Neural cell (in vitro differentiated cells): ENCODE results near the gene CDC23. TPM values are rescaled to one million over a fixed set of nuclear protein-coding genes. Genes with fewer than 3 reads are reported as not detected.

Source experiments
- H2AFZ ChIP-seq: fragments of 200-600, 300-800 bp; sonication (generic), shearing (Covaris generic); 2 replicates; pipeline ENCODE4 v1.6.0; 2014; ENCODE audit warnings: low read depth, mild to moderate bottlenecking, antibody characterized with exemption, low read length, moderate library complexity
- H3F3A ChIP-seq: fragments of 200-600 bp; shearing (Covaris generic); 2 replicates; pipeline ENCODE4 v1.6.1; 2016; ENCODE audit warnings: mild to moderate bottlenecking, moderate library complexity, mixed read lengths, antibody characterized with exemption, low read length; ENCODE audit not compliant: insufficient read depth, poor library complexity, severe bottlenecking
- H3K27ac ChIP-seq: fragments of 200-600, 300-800 bp; sonication (generic), shearing (Covaris generic); 2 replicates; pipeline ENCODE4 v1.5.1; 2014; ENCODE audit warnings: mild to moderate bottlenecking, low read length, moderate library complexity
- H3K27me3 ChIP-seq: fragments of 300-800, 200-600 bp; sonication (generic), shearing (Covaris generic); 2 replicates; pipeline ENCODE4 v1.6.0; 2014; ENCODE audit warnings: mild to moderate bottlenecking, low read depth, low read length, moderate library complexity; ENCODE audit not compliant: insufficient read depth
- H3K36me3 ChIP-seq: fragments of 300-800, 200-600 bp; sonication (generic), shearing (Covaris generic); 2 replicates; pipeline ENCODE4 v1.5.1; 2014; ENCODE audit warnings: mild to moderate bottlenecking, antibody characterized with exemption, low read length, moderate library complexity; ENCODE audit not compliant: insufficient read depth
- H3K4me2 ChIP-seq: fragments of 300-800, 200-600 bp; sonication (generic), shearing (Covaris generic); 2 replicates; pipeline ENCODE4 v1.6.0; 2014; ENCODE audit warnings: mild to moderate bottlenecking, low read length
- H3K4me3 ChIP-seq: fragments of 300-800, 200-600 bp; sonication (generic), shearing (Covaris generic); 2 replicates; pipeline ENCODE4 v1.5.1; 2014; ENCODE audit warnings: mild to moderate bottlenecking, low read length, moderate library complexity
- H3K79me2 ChIP-seq: fragments of 200-600 bp; shearing (Covaris generic); replicated peaks from 2 replicates; pipeline ENCODE4 v1.6.0; 2014; ENCODE audit warnings: mild to moderate bottlenecking, low read length, moderate library complexity; ENCODE audit not compliant: insufficient read depth
- H3K9ac ChIP-seq: fragments of 300-800, 200-600 bp; sonication (generic), shearing (Covaris generic); 2 replicates; pipeline ENCODE4 v1.6.1; 2016; ENCODE audit warnings: mild to moderate bottlenecking, low read length, mixed read lengths
- H3K9me2 ChIP-seq: fragments of 200-600 bp; shearing (Covaris generic); 2 replicates; pipeline ENCODE4 v1.6.1; 2016; ENCODE audit warnings: mild to moderate bottlenecking, low read length, mixed read lengths; ENCODE audit not compliant: insufficient read depth
- H3K9me3 ChIP-seq: fragments of 200-600, 300-800 bp; sonication (generic), shearing (Covaris generic); 2 replicates; pipeline ENCODE4 v1.6.1; 2016; ENCODE audit warnings: mild to moderate bottlenecking, mixed run types, low read length, moderate library complexity, mixed read lengths
- H4K20me1 ChIP-seq: fragments of 200-600 bp; shearing (Covaris generic); 2 replicates; pipeline ENCODE4 v1.6.1; 2016; ENCODE audit warnings: mild to moderate bottlenecking, mixed run types; ENCODE audit not compliant: insufficient read depth
- CTCF ChIP-seq: fragments of 450-650 bp; IDR thresholded peaks from 2 replicates; pipeline ENCODE4 v1.5.1; 2014; ENCODE audit warnings: antibody characterized with exemption, mild to moderate bottlenecking, moderate library complexity; ENCODE audit not compliant: poor library complexity, severe bottlenecking
- EP300 ChIP-seq: fragments of 450-650 bp; conservative IDR thresholded peaks from 2 replicates; pipeline ENCODE4 v1.6.1; 2014; ENCODE audit warnings: antibody characterized with exemption, mild to moderate bottlenecking, moderate library complexity; ENCODE audit not compliant: poor library complexity, severe bottlenecking
- EZH2 ChIP-seq: fragments of 200-600, 300-800 bp; shearing (Covaris generic), sonication (generic); IDR thresholded peaks from 2 replicates; pipeline ENCODE4 v1.6.1; 2014; ENCODE audit warnings: antibody characterized with exemption, low read length, borderline replicate concordance, mild to moderate bottlenecking; ENCODE audit not compliant: insufficient read depth, poor library complexity, severe bottlenecking
- MXI1 ChIP-seq: fragments of 450-650 bp; conservative IDR thresholded peaks from 2 replicates; pipeline ENCODE4 v1.6.1; 2014; ENCODE audit warnings: antibody characterized with exemption, mild to moderate bottlenecking; ENCODE audit not compliant: poor library complexity, severe bottlenecking
- POLR2AphosphoS5 ChIP-seq: IDR thresholded peaks from 2 replicates; pipeline ENCODE4 v1.6.1; 2012
- RAD21 ChIP-seq: fragments of 450-650 bp; conservative IDR thresholded peaks from 2 replicates; pipeline ENCODE4 v1.6.1; 2014; ENCODE audit warnings: antibody characterized with exemption, mild to moderate bottlenecking, moderate library complexity
- REST ChIP-seq: IDR thresholded peaks from 2 replicates; pipeline ENCODE4 v1.6.1; 2012; ENCODE audit warnings: borderline replicate concordance
- SMC3 ChIP-seq: fragments of 450-650 bp; conservative IDR thresholded peaks from 2 replicates; pipeline ENCODE4 v1.6.1; 2014; ENCODE audit warnings: antibody characterized with exemption, mild to moderate bottlenecking, moderate library complexity; ENCODE audit not compliant: poor library complexity
- TAF1 ChIP-seq: IDR thresholded peaks from 2 replicates; pipeline ENCODE4 v1.6.1; 2012; ENCODE audit warnings: low read depth
- polyA plus RNA-seq: library from polyadenylated mRNA; depleted of rRNA; stranded (reverse); fragments of >200 nt; gene quantifications from 2 replicates; pipeline ENCODE4 v1.2.3, GENCODE V29; 2014

Gene CDC23
- polyA plus RNA-seq, 1 donor from 2014 or later: 52.9 TPM

GRCh38 chr5:138192826-138193225 lies 20.3 kb downstream of the CDC23 start:
- Histone ChIP-seq H3K4me3 (no peak overlapping the region), H3K27ac (no peak overlapping the region), H3F3A (no peaks in the 10 kb centered on the region), H3K9me2 (no peaks in the 10 kb centered on the region), H3K9ac (no peak overlapping the region), H3K9me3 (no peaks in the 10 kb centered on the region), H4K20me1 (no peaks in the 10 kb centered on the region), H3K4me2 (no peak overlapping the region), H3K36me3 (no peaks in the 10 kb centered on the region), H3K79me2 (no peaks in the 10 kb centered on the region), H3K27me3 (no peaks in the 10 kb centered on the region), H2AFZ (no peak overlapping the region)
- TF ChIP-seq CTCF (no peak), REST (no peak), MXI1 (no peak), TAF1 (no peak), RAD21 (no peak), EP300 (no peak), POLR2AphosphoS5 (no peak), EZH2 (no peak), SMC3 (no peak)

GRCh38 chr5:138188626-138189025 lies 24.5 kb downstream of the CDC23 start:
- H3K36me3 ChIP-seq: peaks cover 6% of the 10 kb centered on the region
- no peak overlapping the region for H3K9ac ChIP-seq
- no peak overlapping the region for H3K4me3 ChIP-seq
- no peak overlapping the region for H3K27ac ChIP-seq
- no peaks in the 10 kb centered on the region for H3K9me3 ChIP-seq
- no peaks in the 10 kb centered on the region for H3K27me3 ChIP-seq
- H3K4me2 ChIP-seq: no peak overlapping the region
- TF ChIP-seq REST (no peak), RAD21 (no peak), EZH2 (no peak), POLR2AphosphoS5 (no peak), MXI1 (no peak), CTCF (no peak), EP300 (no peak), TAF1 (no peak), SMC3 (no peak)
- no peaks in the 10 kb centered on the region for H3K9me2 ChIP-seq
- H3F3A ChIP-seq: no peaks in the 10 kb centered on the region
- no peaks in the 10 kb centered on the region for H3K79me2 ChIP-seq
- H2AFZ ChIP-seq: no peak overlapping the region
- H4K20me1 ChIP-seq: no peaks in the 10 kb centered on the region
